ENCODE data around the gene ZBTB7C. TPM values are rescaled to one million over a fixed set of nuclear protein-coding genes. Genes with fewer than 3 reads are reported as not detected.

The ZBTB7C gene
- total RNA-seq, 1 donor from 2014 or later, result 0.15 TPM

DNA sequence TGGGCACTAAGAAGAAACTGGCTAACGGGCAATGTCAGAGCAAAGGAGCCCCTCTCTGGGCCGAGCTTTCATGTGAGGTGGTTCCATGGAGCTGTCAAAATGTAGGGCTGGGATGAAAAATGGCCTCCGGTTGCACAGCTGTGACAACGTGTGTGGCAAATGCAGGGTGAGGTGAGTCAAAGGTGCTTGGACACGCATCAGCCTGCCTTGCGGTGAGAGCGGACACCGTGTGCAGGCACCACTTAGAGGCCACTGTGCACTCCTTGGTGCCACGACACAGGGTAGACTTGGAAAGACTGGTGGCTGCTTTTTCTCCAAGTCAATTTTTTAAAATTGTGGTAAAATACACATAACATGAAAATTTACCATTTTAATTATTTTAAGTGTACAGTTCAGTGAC lies 195.4 kb downstream of the ZBTB7C start:
- H3K9me3 ChIP-seq (ENCODE audit: low read depth), result no peaks in the 10 kb centered on the region
- no peak overlapping the region for H2AFZ ChIP-seq (replicated peaks)
- Mint-ChIP-seq H3K27me3 (ENCODE audit: insufficient read depth, low read depth) (peaks cover 8% of the 10 kb centered on the region), H3K27ac (no peak overlapping the region), H3K4me1 (peaks cover 8% of the 10 kb centered on the region), H3K9me3 (peaks cover 15% of the 10 kb centered on the region), H3K4me3 (no peak overlapping the region), H3K36me3 (no peaks in the 10 kb centered on the region)
- no peaks in the 10 kb centered on the region for H3K36me3 ChIP-seq
- no peak overlapping the region for H3K4me2 ChIP-seq
- H3K27me3 ChIP-seq, result no peaks in the 10 kb centered on the region
- H3K79me2 ChIP-seq (ENCODE audit: low read depth), result no peaks in the 10 kb centered on the region
- DNase-seq (ENCODE audit: low spot score), result no peak
- no peak overlapping the region for H3K27ac ChIP-seq
- no peak overlapping the region for H3K9ac ChIP-seq
- H3K4me3 ChIP-seq, result no peak overlapping the region
- H3F3A ChIP-seq (ENCODE audit: low read depth), result no peaks in the 10 kb centered on the region
- H3K4me1 ChIP-seq, result no peaks in the 10 kb centered on the region
- H4K20me1 ChIP-seq (ENCODE audit: low read depth), result no peaks in the 10 kb centered on the region
- TF ChIP-seq, protein P1, sequence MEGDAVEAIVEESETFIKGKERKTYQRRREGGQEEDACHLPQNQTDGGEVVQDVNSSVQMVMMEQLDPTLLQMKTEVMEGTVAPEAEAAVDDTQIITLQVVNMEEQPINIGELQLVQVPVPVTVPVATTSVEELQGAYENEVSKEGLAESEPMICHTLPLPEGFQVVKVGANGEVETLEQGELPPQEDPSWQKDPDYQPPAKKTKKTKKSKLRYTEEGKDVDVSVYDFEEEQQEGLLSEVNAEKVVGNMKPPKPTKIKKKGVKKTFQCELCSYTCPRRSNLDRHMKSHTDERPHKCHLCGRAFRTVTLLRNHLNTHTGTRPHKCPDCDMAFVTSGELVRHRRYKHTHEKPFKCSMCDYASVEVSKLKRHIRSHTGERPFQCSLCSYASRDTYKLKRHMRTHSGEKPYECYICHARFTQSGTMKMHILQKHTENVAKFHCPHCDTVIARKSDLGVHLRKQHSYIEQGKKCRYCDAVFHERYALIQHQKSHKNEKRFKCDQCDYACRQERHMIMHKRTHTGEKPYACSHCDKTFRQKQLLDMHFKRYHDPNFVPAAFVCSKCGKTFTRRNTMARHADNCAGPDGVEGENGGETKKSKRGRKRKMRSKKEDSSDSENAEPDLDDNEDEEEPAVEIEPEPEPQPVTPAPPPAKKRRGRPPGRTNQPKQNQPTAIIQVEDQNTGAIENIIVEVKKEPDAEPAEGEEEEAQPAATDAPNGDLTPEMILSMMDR (IDR thresholded peaks at IDR 0.05), result no peak
- TF ChIP-seq EZH2 (IDR thresholded peaks at IDR 0.05) (no peak), EZH2phosphoT487 (IDR thresholded peaks at IDR 0.05) (no peak)

DNA sequence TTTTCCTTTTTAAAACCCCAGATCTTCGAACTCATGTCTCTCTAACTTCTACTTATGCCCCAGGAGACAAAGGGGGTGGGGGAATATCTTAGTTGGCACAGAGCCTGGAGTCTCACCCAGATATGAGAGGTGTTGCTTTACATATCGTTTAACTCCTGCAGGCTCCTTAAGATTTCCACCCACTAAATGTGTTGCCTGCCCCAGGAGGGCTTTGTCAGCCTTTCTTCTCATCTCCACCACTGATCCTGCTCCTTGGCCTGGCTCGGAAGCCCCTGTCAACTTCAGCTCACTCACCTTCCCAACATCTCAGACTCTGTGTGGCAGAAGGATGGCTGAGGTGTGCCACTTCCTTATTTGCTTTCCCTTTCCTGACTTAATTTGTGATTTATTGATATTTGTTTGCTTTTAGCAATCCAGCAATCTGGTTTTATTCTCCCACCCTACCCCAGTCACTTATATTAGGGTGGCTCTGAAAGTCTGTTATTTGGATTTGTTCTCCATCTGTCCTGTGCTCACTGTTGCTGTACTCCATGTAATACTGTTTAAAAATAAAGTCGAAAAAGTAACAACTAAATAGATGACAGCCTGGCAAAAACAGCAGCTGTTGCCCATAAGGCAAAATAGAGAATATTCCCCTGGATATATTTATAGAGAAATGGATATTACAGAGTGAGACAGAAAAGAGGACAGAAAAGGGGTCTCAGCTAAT lies 200.6 kb downstream of the ZBTB7C start:
- Histone ChIP-seq H4K20me1 (ENCODE audit: low read depth) (no peaks in the 10 kb centered on the region), H3F3A (ENCODE audit: low read depth) (no peaks in the 10 kb centered on the region), H3K9me3 (ENCODE audit: low read depth) (no peaks in the 10 kb centered on the region), H3K4me3 (no peak overlapping the region), H3K79me2 (ENCODE audit: low read depth) (no peaks in the 10 kb centered on the region), H3K4me1 (no peaks in the 10 kb centered on the region), H3K4me2 (no peak overlapping the region), H3K9ac (no peak overlapping the region), H3K36me3 (no peaks in the 10 kb centered on the region), H3K27ac (no peak overlapping the region), H3K27me3 (no peaks in the 10 kb centered on the region), H2AFZ (replicated peaks) (no peak overlapping the region)
- H3K27ac Mint-ChIP-seq, result no peak overlapping the region
- peaks cover 12% of the 10 kb centered on the region for H3K9me3 Mint-ChIP-seq
- TF ChIP-seq EZH2phosphoT487 (IDR thresholded peaks at IDR 0.05) (no peak), EZH2 (IDR thresholded peaks at IDR 0.05) (no peak)
- TF ChIP-seq, protein P1 (IDR thresholded peaks at IDR 0.05), result no peak
- no peak overlapping the region for H3K4me3 Mint-ChIP-seq
- H3K36me3 Mint-ChIP-seq, result no peaks in the 10 kb centered on the region
- no peak for DNase-seq (ENCODE audit: low spot score)
- H3K27me3 Mint-ChIP-seq (ENCODE audit: insufficient read depth, low read depth), result peaks cover 7% of the 10 kb centered on the region
- H3K4me1 Mint-ChIP-seq, result peaks cover 7% of the 10 kb centered on the region

DNA sequence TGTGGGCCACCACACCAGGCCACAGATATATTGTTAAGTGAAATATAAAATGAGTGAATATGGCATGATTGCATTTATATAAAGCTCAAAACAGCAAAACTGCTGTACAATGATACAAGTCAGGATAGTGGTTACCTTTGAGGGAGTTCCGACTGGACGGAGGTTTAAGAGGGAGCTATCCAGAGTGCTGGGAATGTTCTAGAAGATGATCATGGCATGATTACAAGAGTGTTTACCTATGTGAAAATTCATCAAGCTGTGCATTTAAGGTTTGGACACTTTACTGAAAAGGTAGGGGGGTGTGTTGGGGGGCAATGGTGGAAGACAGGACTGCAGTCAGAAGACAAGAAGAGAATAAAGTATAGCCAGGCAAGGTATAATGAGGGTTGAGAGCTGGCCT lies 201.4 kb downstream of the ZBTB7C start:
- Histone ChIP-seq H4K20me1 (ENCODE audit: low read depth) (no peaks in the 10 kb centered on the region), H3K4me3 (no peak overlapping the region), H3K36me3 (no peaks in the 10 kb centered on the region), H2AFZ (replicated peaks) (no peak overlapping the region), H3K9me3 (ENCODE audit: low read depth) (no peaks in the 10 kb centered on the region), H3K9ac (no peak overlapping the region), H3K4me2 (no peak overlapping the region), H3K27me3 (no peaks in the 10 kb centered on the region), H3K27ac (no peak overlapping the region), H3K79me2 (ENCODE audit: low read depth) (no peaks in the 10 kb centered on the region), H3F3A (ENCODE audit: low read depth) (no peaks in the 10 kb centered on the region), H3K4me1 (no peaks in the 10 kb centered on the region)
- peaks cover 7% of the 10 kb centered on the region for H3K27me3 Mint-ChIP-seq (ENCODE audit: insufficient read depth, low read depth)
- H3K4me1 Mint-ChIP-seq, result peaks cover 7% of the 10 kb centered on the region
- no peak overlapping the region for H3K27ac Mint-ChIP-seq
- DNase-seq (ENCODE audit: low spot score), result no peak
- H3K4me3 Mint-ChIP-seq, result no peak overlapping the region
- peaks cover 10% of the 10 kb centered on the region for H3K9me3 Mint-ChIP-seq
- H3K36me3 Mint-ChIP-seq, result no peaks in the 10 kb centered on the region
- TF ChIP-seq EZH2 (IDR thresholded peaks at IDR 0.05) (no peak), EZH2phosphoT487 (IDR thresholded peaks at IDR 0.05) (no peak)
- TF ChIP-seq, protein P1 (IDR thresholded peaks at IDR 0.05), result no peak
